H9 (cell line): ENCODE results near the gene C1QA. TPM values are rescaled to one million over a fixed set of nuclear protein-coding genes. Genes with fewer than 3 reads are reported as not detected.

ENCODE experiments used
- DNase-seq: peaks from one replicate; pipeline ENCODE4 v3.0.0-alpha.2; 2017
- H2AFZ ChIP-seq: one replicate; pipeline ENCODE4 v1.6.1; 2013; ENCODE audit warnings: mild to moderate bottlenecking, low read length, control low read depth, moderate library complexity
- H2AK5ac ChIP-seq: 2 replicates; pipeline ENCODE4 v1.6.1; 2013; ENCODE audit warnings: low read length, control low read depth, mixed read lengths; ENCODE audit not compliant: insufficient read length
- H2BK120ac ChIP-seq: one replicate; pipeline ENCODE4 v1.6.1; 2013; ENCODE audit warnings: low read depth, mild to moderate bottlenecking, low read length, control low read depth, inconsistent platforms; ENCODE audit not compliant: poor library complexity, severe bottlenecking
- H2BK12ac ChIP-seq: 2 replicates; pipeline ENCODE4 v1.6.1; 2013; ENCODE audit warnings: low read length, control low read depth, mixed read lengths, low read depth; ENCODE audit not compliant: insufficient read length
- H2BK15ac ChIP-seq: 2 replicates; pipeline ENCODE4 v1.6.1; 2013; ENCODE audit warnings: low read depth, low read length, control low read depth
- H2BK20ac ChIP-seq: one replicate; pipeline ENCODE4 v1.6.1; 2013; ENCODE audit warnings: low read depth, mild to moderate bottlenecking, low read length, control low read depth, inconsistent platforms; ENCODE audit not compliant: poor library complexity, severe bottlenecking
- H2BK5ac ChIP-seq: 2 replicates; pipeline ENCODE4 v1.6.1; 2013; ENCODE audit warnings: low read length, control low read depth, mixed read lengths; ENCODE audit not compliant: insufficient read length
- H3K14ac ChIP-seq: 2 replicates; pipeline ENCODE4 v1.6.1; 2013; ENCODE audit warnings: low read length, control low read depth; ENCODE audit not compliant: insufficient read depth
- H3K18ac ChIP-seq: 2 replicates; pipeline ENCODE4 v1.6.1; 2013; ENCODE audit warnings: low read depth, mild to moderate bottlenecking, mixed read lengths, low read length, control low read depth; ENCODE audit not compliant: insufficient read length
- H3K23ac ChIP-seq: 2 replicates; pipeline ENCODE4 v1.6.1; 2013; ENCODE audit warnings: low read length, control low read depth, mixed read lengths, low read depth; ENCODE audit not compliant: insufficient read length
- H3K23me2 ChIP-seq: 2 replicates; pipeline ENCODE4 v1.6.1; 2013; ENCODE audit warnings: low read depth, mild to moderate bottlenecking, mixed read lengths, low read length, control low read depth; ENCODE audit not compliant: insufficient read length, poor library complexity, severe bottlenecking
- H3K27ac ChIP-seq: 2 replicates; pipeline ENCODE4 v1.5.1; 2013; ENCODE audit warnings: low read length, control low read depth, mixed read lengths, low read depth; ENCODE audit not compliant: insufficient read length
- H3K27me3 ChIP-seq: 2 replicates; pipeline ENCODE4 v1.6.1; 2013; ENCODE audit warnings: low read length, control low read depth, inconsistent platforms; ENCODE audit not compliant: insufficient read depth
- H3K4ac ChIP-seq: 2 replicates; pipeline ENCODE4 v1.6.1; 2013; ENCODE audit warnings: low read depth, mild to moderate bottlenecking, control low read depth, inconsistent platforms, low read length, moderate library complexity
- H3K4me1 ChIP-seq: 2 replicates; pipeline ENCODE4 v1.6.1; 2013; ENCODE audit warnings: low read length, control low read depth, inconsistent platforms; ENCODE audit not compliant: insufficient read depth
- H3K4me2 ChIP-seq: 2 replicates; pipeline ENCODE4 v1.6.1; 2013; ENCODE audit warnings: low read length, control low read depth, mixed read lengths; ENCODE audit not compliant: insufficient read length, insufficient read depth
- H3K56ac ChIP-seq: 2 replicates; pipeline ENCODE4 v1.6.1; 2013; ENCODE audit warnings: low read depth, mild to moderate bottlenecking, mixed read lengths, low read length, control low read depth; ENCODE audit not compliant: insufficient read length
- H3K79me1 ChIP-seq: 2 replicates; pipeline ENCODE4 v1.6.1; 2013; ENCODE audit warnings: low read depth, mild to moderate bottlenecking, moderate library complexity, low read length, control low read depth, inconsistent platforms; ENCODE audit not compliant: insufficient read depth, poor library complexity, severe bottlenecking
- H3K79me2 ChIP-seq: 2 replicates; pipeline ENCODE4 v1.6.1; 2013; ENCODE audit warnings: low read length, control low read depth, inconsistent platforms; ENCODE audit not compliant: insufficient read depth
- H3K9ac ChIP-seq: 2 replicates; pipeline ENCODE4 v1.6.1; 2013; ENCODE audit warnings: low read length, control low read depth, mixed read lengths; ENCODE audit not compliant: insufficient read length; ENCODE audit errors: extremely low read depth
- H3K9me3 ChIP-seq: one replicate; pipeline ENCODE4 v1.6.1; 2013; ENCODE audit warnings: low read depth, low read length, inconsistent platforms; ENCODE audit not compliant: control insufficient read depth
- H3T11ph ChIP-seq: one replicate; pipeline ENCODE4 v1.6.1; 2013; ENCODE audit warnings: mild to moderate bottlenecking, low read length, control low read depth, inconsistent platforms
- H4K20me1 ChIP-seq: one replicate; pipeline ENCODE4 v1.6.1; 2013; ENCODE audit not compliant: control insufficient read depth, insufficient read length, insufficient read depth
- H4K5ac ChIP-seq: 2 replicates; pipeline ENCODE4 v1.6.1; 2013; ENCODE audit warnings: low read depth, mild to moderate bottlenecking, mixed read lengths, low read length, control low read depth; ENCODE audit not compliant: insufficient read length
- H4K8ac ChIP-seq: replicated peaks from 2 replicates; pipeline ENCODE4 v1.6.1; 2013; ENCODE audit warnings: low read length, control low read depth, mixed read lengths, low read depth; ENCODE audit not compliant: insufficient read length
- H4K91ac ChIP-seq: 2 replicates; pipeline ENCODE4 v1.6.1; 2013; ENCODE audit warnings: low read depth, mild to moderate bottlenecking, moderate library complexity, mixed read lengths, low read length, control low read depth; ENCODE audit not compliant: insufficient read length
- H3K27ac Mint-ChIP-seq, 3 experiments: 2 replicates in 2 of 3; 3 replicates in 1 of 3; pipeline ENCODE4 v1.8.0; 2020 to 2021; ENCODE audit warnings: mixed read lengths in 3 of 3, mild to moderate bottlenecking in 1 of 3, moderate library complexity in 1 of 3
- H3K27me3 Mint-ChIP-seq: 2 replicates; pipeline ENCODE4 v1.8.0; 2021; ENCODE audit warnings: low read depth, mild to moderate bottlenecking, moderate library complexity, mixed read lengths
- H3K36me3 Mint-ChIP-seq, 3 experiments: 2 replicates in 2 of 3; 3 replicates in 1 of 3; pipeline ENCODE4 v1.8.0; 2020 to 2021; ENCODE audit warnings: low read depth in 3 of 3, mixed read lengths in 3 of 3; ENCODE audit not compliant: insufficient read depth in 1 of 3
- H3K4me1 Mint-ChIP-seq, 2 experiments: 2 replicates each; pipeline ENCODE4 v1.8.0; 2020; ENCODE audit warnings: mixed read lengths in 2 of 2
- H3K4me3 Mint-ChIP-seq, 2 experiments: 2 replicates in 1 of 2; 3 replicates in 1 of 2; pipeline ENCODE4 v1.8.0; 2020 to 2021; ENCODE audit warnings: mild to moderate bottlenecking in 2 of 2, mixed read lengths in 2 of 2, moderate library complexity in 1 of 2
- H3K9me3 Mint-ChIP-seq, 2 experiments: 2 replicates in 1 of 2; 3 replicates in 1 of 2; pipeline ENCODE4 v1.8.0; 2020; ENCODE audit warnings: mild to moderate bottlenecking in 2 of 2, mixed read lengths in 2 of 2, moderate library complexity in 1 of 2
- CTCF ChIP-seq: fragments of 200-600 bp; sonication (generic); conservative IDR thresholded peaks from 3 replicates; pipeline ENCODE4 v1.8.0; 2021; ENCODE audit warnings: antibody characterized with exemption, mild to moderate bottlenecking
- WGBS: extraction: QIAGEN DNeasy Blood & Tissue Kit; methylation state at CpG from one replicate; pipeline ENCODE4 v1.1.7; 2013; ENCODE audit warnings: missing lambda C conversion rate, low lambda C conversion rate, mixed read lengths; ENCODE audit not compliant: insufficient read length; ENCODE audit errors: extremely low coverage; 5-methylcytosine and 5-hydroxymethylcytosine counted together
- total RNA-seq: library from RNA; stranded (reverse); gene quantifications from 2 replicates; pipeline ENCODE4 v1.2.1, GENCODE V29; 2021

Gene C1QA
- total RNA-seq, 1 experiment from 2014 or later = not detected

- Histone ChIP-seq H3K27me3 (no peaks in the 10 kb centered on the region), H3K23ac (no peak overlapping the region), H3K14ac (no peak overlapping the region), H3K79me2 (no peaks in the 10 kb centered on the region), H2BK5ac (no peak overlapping the region), H2BK12ac (no peak overlapping the region), H4K20me1 (peaks cover 3% of the 10 kb centered on the region), H3K4ac (no peak overlapping the region), H3K79me1 (no peaks in the 10 kb centered on the region), H2BK120ac (no peak overlapping the region), H2BK15ac (no peak overlapping the region), H4K91ac (no peak overlapping the region), H3K56ac (no peak overlapping the region), H3K4me1 (no peaks in the 10 kb centered on the region), H4K5ac (no peak overlapping the region), H3K9me3 (no peaks in the 10 kb centered on the region), H3K4me2 (no peak overlapping the region), H2AFZ (no peak overlapping the region), H2BK20ac (no peak overlapping the region), H3K23me2 (no peaks in the 10 kb centered on the region), H3K18ac (no peak overlapping the region), H3K9ac (no peak overlapping the region), H4K8ac (no peak overlapping the region), H3K27ac (no peak overlapping the region), H2AK5ac (no peak overlapping the region), H3T11ph (no peak overlapping the region)
- Mint-ChIP-seq H3K36me3 (no peaks in the 10 kb centered on the region), H3K27ac (no peak overlapping the region; a peak in 1 of 7 replicates), H3K4me3 (no peak overlapping the region; a peak in 1 of 5 replicates), H3K4me1 (peaks cover 6 to 9% of the 10 kb centered on the region in 2 experiments), H3K27me3 (peaks cover 15% of the 10 kb centered on the region), H3K9me3 (no peaks in the 10 kb centered on the region)
- DNase-seq = no peak
- no CpG with 5 or more reads among the region's 8 CpGs for WGBS
- no peak for TF ChIP-seq CTCF
Observed at GRCh38 chr1:22641247-22641646, 4.8 kb downstream of the C1QA start.
